ENCODE results near the gene IDUA.
"Not testable (repeated sequence)": the region's sequence is repeated elsewhere in the genome, so short reads cannot be mapped to it uniquely, and the experiment has no call there.

The IDUA gene

GRCh38 chr4:988726-989721, 2.2 kb downstream of the IDUA start:
- DNase-seq: no peak

- no peak for DNase-seq
Observed at GRCh38 chr4:989722-990471, 3.1 kb downstream of the IDUA start.

GRCh38 chr4:990746-991367, 4.0 kb downstream of the IDUA start:
- DNase-seq: no peak

GRCh38 chr4:991451-992296, 4.8 kb downstream of the IDUA start:
- DNase-seq: no peak

GRCh38 chr4:992297-993110, 5.7 kb downstream of the IDUA start:
- no peak for DNase-seq

GRCh38 chr4:993111-994029, 6.5 kb downstream of the IDUA start, which contains the start of gene SLC26A1:
TSS of gene SLC26A1 (minus strand) at chr4:993404. CDS start at chr4:991703, 1,701 bp downstream.
- DNase-seq: no peak

- DNase-seq: no peak
Observed at GRCh38 chr4:995311-996026, 8.6 kb downstream of the IDUA start.

- no peak for DNase-seq
Observed at GRCh38 chr4:996030-996996, 9.5 kb downstream of the IDUA start.

- DNase-seq: no peak
Observed at GRCh38 chr4:996997-997374, 10.1 kb downstream of the IDUA start.

- DNase-seq: no peak
Observed at GRCh38 chr4:997375-998071, 10.7 kb downstream of the IDUA start.

- DNase-seq: no peak
Observed at GRCh38 chr4:998096-998691, 11.3 kb downstream of the IDUA start.

GRCh38 chr4:999240-999863, 12.5 kb downstream of the IDUA start:
- not testable (repeated sequence) for DNase-seq

GRCh38 chr4:999882-1000425, 13.1 kb downstream of the IDUA start:
- DNase-seq: no peak

- DNase-seq: no peak
Observed at GRCh38 chr4:1000686-1001260, 13.9 kb downstream of the IDUA start.

GRCh38 chr4:1001561-1002130, 14.8 kb downstream of the IDUA start:
- DNase-seq: no peak

- DNase-seq: no peak
Observed at GRCh38 chr4:1002131-1002630, 15.3 kb downstream of the IDUA start.

Data from NCI-H2107 (cell line).